Activated CD4-positive, CD25-positive, alpha-beta regulatory T cell treated with anti-CD3 and anti-CD28 coated beads, Interleukin-2, amount 50 U/mL, for 72 hours (primary cell): ENCODE data around the gene ZNF771.
"Not testable (repeated sequence)": the region's sequence is repeated elsewhere in the genome, so short reads cannot be mapped to it uniquely, and the experiment has no call there.

ENCODE experiments used
- DNase-seq: peaks from one replicate; pipeline ENCODE4 v3.0.0; 2021

The ZNF771 gene

DNA sequence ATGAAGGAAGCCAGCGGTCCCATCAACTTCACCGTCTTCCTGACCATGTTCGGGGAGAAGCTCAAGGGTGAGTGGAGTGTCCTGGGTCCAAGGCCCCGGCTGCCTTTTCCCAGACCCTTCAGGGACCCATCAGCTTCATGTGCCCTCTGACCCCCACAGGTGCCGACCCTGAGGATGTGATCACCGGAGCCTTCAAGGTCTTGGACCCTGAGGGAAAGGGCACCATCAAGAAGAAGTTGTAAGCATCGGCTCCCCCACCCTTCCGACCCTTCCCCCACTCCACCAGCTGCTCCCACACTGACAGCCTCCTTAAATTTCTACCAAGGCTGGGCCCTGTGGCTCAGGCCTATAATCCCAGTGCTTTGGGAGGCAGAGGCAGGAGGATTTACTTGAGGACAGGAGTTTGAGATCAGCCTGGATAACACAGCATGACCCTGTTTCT is 30.9 kb upstream of the ZNF771 start:
- no peak for DNase-seq

- no peak for DNase-seq
Observed at GRCh38 chr16:30377050-30377811, 30.2 kb upstream of the ZNF771 start.

GRCh38 chr16:30377812-30378235 is 29.6 kb upstream of the ZNF771 start:
- peak; percentile 83 for DNase-seq

GRCh38 chr16:30378236-30379157 is 28.9 kb upstream of the ZNF771 start:
- DNase-seq: peak; percentile 96

- no peak for DNase-seq
Observed at GRCh38 chr16:30379158-30379783, 28.1 kb upstream of the ZNF771 start.

DNA sequence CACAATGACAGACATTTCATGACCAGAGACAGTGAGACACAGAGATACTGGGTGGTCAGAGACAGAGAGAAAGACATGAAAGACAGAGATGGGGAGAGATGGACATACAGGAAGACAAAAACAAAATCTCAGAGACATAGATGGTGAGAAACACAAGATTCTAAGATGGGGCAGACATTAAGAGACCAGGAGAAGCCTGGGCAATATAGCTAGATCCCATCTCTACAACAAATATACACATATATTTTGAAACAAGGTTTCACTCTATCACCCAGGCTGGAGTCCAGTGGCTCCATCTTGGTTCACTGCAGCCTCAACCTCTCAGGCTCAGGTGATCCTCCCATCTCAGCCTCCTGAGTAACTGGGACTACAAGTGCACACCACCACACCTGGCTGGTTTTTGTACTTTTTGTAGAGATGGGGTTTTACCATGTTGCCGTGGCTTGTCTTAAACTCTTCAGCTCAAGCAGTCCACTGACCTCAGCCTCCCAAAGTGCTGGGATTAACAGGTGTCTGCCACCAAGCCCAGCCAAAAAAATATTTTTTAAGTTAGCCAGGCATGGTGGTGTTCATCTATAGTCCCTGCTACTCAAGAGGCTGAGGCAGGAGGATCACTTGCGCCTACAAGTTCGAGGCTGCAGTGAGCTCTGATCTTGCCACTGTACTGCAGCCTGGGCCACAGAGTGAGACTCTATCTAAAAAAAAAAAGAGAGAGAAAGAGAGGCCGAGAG is 27.2 kb upstream of the ZNF771 start:
- no peak for DNase-seq

DNA sequence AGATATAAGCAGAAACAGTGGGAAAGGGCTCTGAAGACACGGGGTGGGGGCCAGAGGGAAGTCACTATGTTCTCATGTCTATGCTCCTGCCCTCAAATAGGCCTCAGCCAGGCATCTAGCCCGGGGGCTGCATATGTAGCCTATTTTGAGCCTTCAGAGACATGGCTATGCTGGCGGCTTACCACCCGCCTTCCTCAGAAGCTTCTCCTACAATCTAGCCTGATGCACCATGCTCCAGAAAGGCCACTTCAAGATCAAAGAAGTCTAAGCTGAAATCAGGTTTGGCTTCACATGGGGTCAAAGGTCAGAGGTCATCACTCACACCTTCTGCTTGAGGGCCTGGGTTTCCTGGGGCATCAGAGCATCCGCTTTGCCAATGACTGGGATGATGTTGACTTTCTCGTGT is 26.6 kb upstream of the ZNF771 start:
- no peak for DNase-seq

DNA sequence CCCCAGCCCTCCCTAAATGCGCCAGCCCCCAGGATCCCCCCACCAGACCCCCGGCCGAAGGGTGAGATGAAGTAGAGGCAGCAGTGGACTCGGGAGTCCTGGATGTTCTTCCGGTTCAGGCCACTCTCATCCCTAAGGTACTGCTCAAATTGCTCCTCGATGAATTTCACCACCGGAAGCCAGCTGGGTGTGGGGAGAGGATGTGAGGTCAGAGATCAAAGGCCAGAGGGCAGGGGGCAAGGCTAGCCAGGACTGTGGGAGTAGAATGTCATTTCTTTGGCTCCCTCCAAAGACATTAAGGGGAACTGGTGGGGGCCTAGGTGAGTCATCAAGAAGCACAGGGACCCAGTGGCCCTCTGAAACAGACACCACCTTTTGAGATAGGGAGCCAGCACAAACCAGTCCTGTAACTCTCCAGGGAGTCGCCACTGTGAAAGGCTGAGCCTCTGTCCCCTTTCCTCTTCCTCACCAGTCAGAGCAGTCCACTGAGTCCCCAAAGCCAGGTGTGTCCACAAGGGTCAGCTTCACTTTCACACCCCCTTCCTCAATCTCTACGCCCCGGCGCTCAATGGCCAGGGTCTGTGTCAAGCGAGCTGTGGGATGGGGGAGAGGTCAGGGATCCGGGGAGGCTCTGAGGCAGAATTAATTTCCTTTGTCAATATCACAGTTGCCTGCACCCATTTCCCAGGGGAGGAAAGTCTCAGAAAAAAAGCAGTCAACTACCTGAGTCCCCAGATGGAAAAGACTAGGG is 25.9 kb upstream of the ZNF771 start:
- peak; percentile 54 for DNase-seq

- peak; percentile 72 for DNase-seq
Observed at GRCh38 chr16:30382111-30382881, 25.1 kb upstream of the ZNF771 start, which contains the start of gene SEPTIN1. Gene SEPTIN1, minus strand, starts transcription at chr16:30382561. Its CDS starts 19 bp downstream, at chr16:30382542.

GRCh38 chr16:30383521-30383920 is 23.9 kb upstream of the ZNF771 start:
- DNase-seq: no peak

DNA sequence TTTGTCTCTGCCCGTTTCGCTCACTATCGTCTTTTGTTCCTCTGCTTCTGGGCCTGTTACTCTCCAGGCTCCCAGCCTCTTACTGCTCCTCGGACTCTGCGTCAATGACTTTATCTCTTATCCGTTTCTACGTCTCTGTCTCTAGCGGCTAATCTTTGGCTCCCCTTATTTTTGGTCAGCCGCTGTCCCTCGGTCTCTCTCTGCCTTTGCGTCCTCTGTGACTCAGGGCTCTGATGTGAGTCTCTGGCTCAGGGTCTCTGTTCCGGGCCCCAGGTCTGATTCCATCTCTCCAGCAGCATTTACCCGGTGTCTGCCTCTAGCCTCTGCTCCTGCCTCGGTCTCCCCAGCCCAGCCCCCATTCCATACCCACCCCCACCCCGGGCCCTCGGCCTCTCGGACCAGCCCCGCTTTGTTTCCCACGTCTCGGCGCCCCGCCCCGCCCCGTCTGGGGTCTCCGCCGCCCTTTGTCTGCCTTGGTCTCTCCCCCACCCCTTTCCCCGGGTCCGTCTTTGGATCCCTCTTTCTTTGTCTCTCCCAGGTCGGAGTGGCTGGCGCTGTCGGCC is 12.7 kb upstream of the ZNF771 start:
- no peak for DNase-seq

- peak; percentile 65 for DNase-seq
Observed at GRCh38 chr16:30395155-30395991, 12.0 kb upstream of the ZNF771 start, which contains the start of gene ZNF48. Gene ZNF48, plus strand, starts transcription at chr16:30395420. Its CDS starts 375 bp downstream, at chr16:30395795.

DNA sequence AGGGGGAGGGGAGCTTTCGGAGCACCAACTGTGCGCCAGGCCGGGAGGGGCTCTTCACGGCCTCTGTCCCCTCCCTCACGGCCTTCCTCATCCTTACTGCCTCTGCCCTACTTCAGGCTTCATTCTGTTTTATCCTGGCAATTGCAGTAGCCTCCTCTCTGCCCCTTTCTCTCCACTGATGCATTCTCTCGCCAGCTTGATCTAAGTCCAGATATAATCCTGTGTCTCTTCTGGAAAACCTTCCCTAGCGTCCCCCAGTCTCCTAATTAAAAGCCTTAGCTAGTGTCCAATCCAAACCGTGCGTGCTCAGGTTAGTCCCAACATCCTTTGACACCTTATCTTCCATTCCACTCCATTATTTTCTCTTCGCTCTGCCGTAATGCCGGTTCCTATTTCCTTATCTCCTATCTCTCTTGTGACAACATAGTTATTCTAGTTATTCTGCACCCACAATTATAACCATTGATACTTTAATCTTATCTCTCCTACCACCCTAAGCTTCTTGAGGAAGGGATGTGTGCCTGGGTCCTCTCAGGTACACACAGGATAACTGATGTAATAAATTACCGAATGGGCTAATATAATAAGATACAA is 11.3 kb upstream of the ZNF771 start:
- DNase-seq: no peak

DNA sequence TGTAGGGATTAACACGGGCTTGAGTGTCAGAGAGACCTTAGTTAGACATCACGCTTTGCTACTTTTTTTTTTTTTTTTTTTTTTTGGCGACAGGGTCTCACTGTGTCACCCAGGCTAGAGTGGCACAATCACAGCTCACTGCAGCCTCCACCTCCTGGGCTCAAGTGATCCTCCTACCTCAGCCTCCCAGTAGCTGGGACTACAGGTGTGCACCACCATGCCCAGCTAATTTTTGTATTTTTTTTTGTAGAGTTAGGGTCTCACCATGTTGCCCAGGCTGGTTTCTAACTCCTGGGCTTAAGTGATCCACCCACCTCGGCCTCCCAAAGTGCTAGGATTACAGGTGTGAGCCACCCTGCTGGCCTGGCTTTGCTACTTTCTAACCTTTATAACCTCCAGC is 10.8 kb upstream of the ZNF771 start:
- not testable (repeated sequence) for DNase-seq

GRCh38 chr16:30397056-30397455 is 10.3 kb upstream of the ZNF771 start:
- DNase-seq: no peak

- no peak for DNase-seq
Observed at GRCh38 chr16:30397776-30398660, 9.4 kb upstream of the ZNF771 start.

DNA sequence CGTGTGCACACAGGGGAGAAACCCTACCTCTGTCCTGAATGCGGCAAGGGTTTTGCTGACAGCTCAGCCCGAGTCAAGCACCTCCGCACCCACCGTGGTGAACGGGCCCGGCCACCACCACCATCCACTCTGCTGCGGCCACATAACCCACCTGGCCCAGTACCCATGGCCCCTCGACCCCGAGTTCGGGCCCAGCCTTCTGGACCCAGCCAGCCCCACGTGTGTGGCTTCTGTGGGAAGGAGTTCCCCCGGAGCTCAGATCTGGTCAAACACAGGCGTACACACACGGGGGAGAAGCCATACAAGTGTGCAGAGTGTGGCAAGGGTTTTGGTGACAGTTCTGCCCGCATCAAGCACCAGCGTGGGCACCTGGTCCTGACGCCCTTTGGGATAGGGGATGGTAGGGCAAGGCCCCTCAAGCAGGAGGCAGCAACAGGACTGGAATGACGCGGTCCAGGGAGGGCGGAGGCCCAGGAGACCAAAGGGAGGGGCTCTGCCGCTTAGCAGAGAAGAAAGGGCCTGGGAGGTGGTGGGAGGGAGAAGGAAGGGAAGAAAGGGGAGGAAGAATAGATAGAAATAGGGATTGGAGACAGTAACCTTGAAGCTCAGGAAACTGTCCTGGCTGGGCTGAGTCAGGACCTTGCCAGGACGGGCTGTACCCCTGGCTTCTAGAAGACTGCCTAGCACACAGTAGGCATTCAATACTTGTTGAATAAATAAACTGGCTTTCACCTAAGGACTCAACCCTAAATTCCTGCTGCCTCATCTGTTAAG is 8.6 kb upstream of the ZNF771 start:
- DNase-seq: no peak
